IMR-90 (cell line): ENCODE results near the gene GPR157. TPM values are rescaled to one million over a fixed set of nuclear protein-coding genes. Genes with fewer than 3 reads are reported as not detected.
"Not testable (repeated sequence)": the region's sequence is repeated elsewhere in the genome, so short reads cannot be mapped to it uniquely, and the experiment has no call there.

ENCODE experiments used
- ATAC-seq: fragments of 200-7000 bp; cut with Tn5 transposase; 2 replicates; pipeline ENCODE4 v1.9.1; 2020; ENCODE audit warnings: low read depth, mild to moderate bottlenecking, moderate library complexity
- BruUV-seq: library from RNA; stranded (reverse); fragments of 400-500 nt; replicated peaks from 2 replicates; lab custom pipeline; 2021; lab: Mats Ljungman, UMichigan
- CTCF ChIA-PET: fragments of 300-600 bp; formaldehyde crosslinking; extraction: SDS; loops from one replicate; lab custom pipeline; 2021; ENCODE audit warnings: antibody characterized with exemption; lab: Yijun Ruan, JAX
- POLR2A ChIA-PET: fragments of 300-600 bp; sonication (Branson Sonifier 250); formaldehyde crosslinking; loops from one replicate; lab custom pipeline; 2022; ENCODE audit warnings: antibody characterized with exemption; ENCODE audit not compliant: unreplicated experiment; lab: Charles Lee
- DNase-seq: peaks from one replicate; pipeline ENCODE4 v3.0.0; 2013
- H2AFZ ChIP-seq: replicated peaks from 2 replicates; pipeline ENCODE3; 2013; ENCODE audit warnings: low read length, mild to moderate bottlenecking; ENCODE audit not compliant: poor library complexity
- H2AK5ac ChIP-seq: 2 replicates; pipeline ENCODE4 v1.6.1; 2013; ENCODE audit warnings: low read depth, low read length, inconsistent platforms
- H2AK9ac ChIP-seq: replicated peaks from 2 replicates; pipeline ENCODE3; 2013; ENCODE audit warnings: mild to moderate bottlenecking, low read depth, low read length, moderate library complexity; ENCODE audit not compliant: poor library complexity
- H2BK120ac ChIP-seq: 2 replicates; pipeline ENCODE4 v1.6.1; 2013; ENCODE audit warnings: low read depth, low read length, inconsistent platforms
- H2BK15ac ChIP-seq: 3 replicates; pipeline ENCODE4 v1.6.1; 2013; ENCODE audit warnings: low read depth, low read length, inconsistent platforms
- H2BK20ac ChIP-seq: 2 replicates; pipeline ENCODE4 v1.6.1; 2013; ENCODE audit warnings: low read depth, mild to moderate bottlenecking, inconsistent platforms, low read length, moderate library complexity
- H2BK5ac ChIP-seq: 2 replicates; pipeline ENCODE4 v1.6.1; 2013; ENCODE audit warnings: mild to moderate bottlenecking, low read depth, low read length, inconsistent platforms; ENCODE audit not compliant: poor library complexity, severe bottlenecking
- H3K14ac ChIP-seq: replicated peaks from 2 replicates; pipeline ENCODE4 v1.6.1; 2013; ENCODE audit warnings: low read depth, low read length, inconsistent platforms
- H3K18ac ChIP-seq: 2 replicates; pipeline ENCODE4 v1.6.1; 2013; ENCODE audit warnings: low read depth, low read length, control low read depth
- H3K23ac ChIP-seq: 2 replicates; pipeline ENCODE4 v1.6.1; 2013; ENCODE audit warnings: low read depth, low read length, inconsistent platforms
- H3K27ac ChIP-seq: 2 replicates; pipeline ENCODE4 v1.5.1; 2013; ENCODE audit warnings: mild to moderate bottlenecking, control low read depth, low read length; ENCODE audit not compliant: insufficient read depth
- H3K27me3 ChIP-seq: 2 replicates; pipeline ENCODE4 v1.6.1; 2013; ENCODE audit warnings: low read length; ENCODE audit not compliant: control insufficient read depth, insufficient read depth
- H3K36me3 ChIP-seq: 2 replicates; pipeline ENCODE4 v1.6.1; 2013; ENCODE audit warnings: low read length, mixed read lengths; ENCODE audit not compliant: control insufficient read depth, insufficient read depth
- H3K4ac ChIP-seq: 2 replicates; pipeline ENCODE4 v1.6.1; 2013; ENCODE audit warnings: low read depth, low read length, inconsistent platforms
- H3K4me1 ChIP-seq: 2 replicates; pipeline ENCODE4 v1.6.1; 2013; ENCODE audit warnings: low read length, mixed read lengths; ENCODE audit not compliant: control insufficient read depth, insufficient read depth
- H3K4me2 ChIP-seq: 2 replicates; pipeline ENCODE4 v1.6.1; 2013; ENCODE audit warnings: low read depth, mild to moderate bottlenecking, control low read depth, low read length, moderate library complexity
- H3K4me3 ChIP-seq: 2 replicates; pipeline ENCODE4 v1.5.1; 2013; ENCODE audit warnings: low read depth, mild to moderate bottlenecking, control low read depth, low read length, moderate library complexity; ENCODE audit not compliant: insufficient read depth
- H3K56ac ChIP-seq: 2 replicates; pipeline ENCODE4 v1.6.1; 2013; ENCODE audit warnings: low read length, inconsistent platforms; ENCODE audit not compliant: insufficient read depth; ENCODE audit errors: extremely low read depth
- H3K79me1 ChIP-seq, 2 experiments: 2 replicates each; pipeline ENCODE4 v1.6.1; 2013; ENCODE audit warnings: low read length in 2 of 2, inconsistent platforms in 1 of 2, low read depth in 1 of 2
- H3K9ac ChIP-seq: 2 replicates; pipeline ENCODE4 v1.6.1; 2013; ENCODE audit warnings: low read depth, low read length, control low read depth
- H3K9me1 ChIP-seq: 2 replicates; pipeline ENCODE4 v1.6.1; 2013; ENCODE audit warnings: low read length, inconsistent platforms; ENCODE audit not compliant: insufficient read depth
- H3K9me3 ChIP-seq: 2 replicates; pipeline ENCODE4 v1.6.1; 2013; ENCODE audit warnings: low read length; ENCODE audit not compliant: control insufficient read depth, insufficient read depth
- H4K20me1 ChIP-seq: 2 replicates; pipeline ENCODE4 v1.6.1; 2013; ENCODE audit warnings: low read length, inconsistent platforms; ENCODE audit not compliant: insufficient read depth
- H4K5ac ChIP-seq: 2 replicates; pipeline ENCODE4 v1.6.1; 2013; ENCODE audit warnings: mild to moderate bottlenecking, low read depth, low read length, control low read depth
- H4K8ac ChIP-seq, 2 experiments: 2 replicates each; pipeline ENCODE4 v1.6.1; 2013; ENCODE audit warnings: low read depth in 2 of 2, low read length in 2 of 2, control low read depth in 1 of 2, inconsistent platforms in 1 of 2
- H4K91ac ChIP-seq: 2 replicates; pipeline ENCODE4 v1.6.1; 2013; ENCODE audit warnings: low read depth, low read length, inconsistent platforms; ENCODE audit not compliant: insufficient read depth
- BHLHE40 ChIP-seq: fragments of 150-350 bp; IDR thresholded peaks from 2 replicates; pipeline ENCODE4 v1.6.1; 2016; ENCODE audit warnings: mild to moderate bottlenecking, low read depth, low read length
- MAFK ChIP-seq: IDR thresholded peaks from 2 replicates; pipeline ENCODE4 v1.6.1; 2012; ENCODE audit warnings: low read depth, low read length, improper control_type of control experiment
- SMC3 ChIP-seq: fragments of 150-350 bp; IDR thresholded peaks from 2 replicates; pipeline ENCODE4 v1.6.1; 2016; ENCODE audit warnings: low read depth, mild to moderate bottlenecking, antibody characterized with exemption, low read length, moderate library complexity
- WGBS, 2 experiments: methylation state at CpG; one replicate each; pipeline versions ENCODE4 v1.1.5 to v1.1.7; 2013; ENCODE audit warnings: missing lambda C conversion rate in 2 of 2; ENCODE audit not compliant: insufficient read length in 1 of 2; ENCODE audit errors: extremely low coverage in 2 of 2; 5-methylcytosine and 5-hydroxymethylcytosine counted together
- dilution Hi-C: fragments of 300-500 bp; cut with HindIII; formaldehyde crosslinking; loops from one replicate; pipeline ENCODE4 v1.14.3; 2018; ENCODE audit warnings: low sequenced_read_pairs; ENCODE audit not compliant: unreplicated experiment
- in situ Hi-C: fragments of 300-500 bp; cut with MboI; formaldehyde crosslinking; loops from 3 replicates; pipeline ENCODE4 v1.14.3; 2019; ENCODE audit warnings: low sequenced_read_pairs, inconsistent platforms, mixed read lengths
- intact Hi-C: fragments of 100-400 bp; cut with micrococcal nuclease; formaldehyde crosslinking; loops from 2 replicates; pipeline ENCODE4 v1.10.0; 2022
- polyA plus RNA-seq, 3 experiments: library from polyadenylated mRNA; depleted of rRNA; stranded (reverse); fragments of >200 nt; gene quantifications; 2 replicates each; pipeline ENCODE4 v1.2.3, GENCODE V29; 2012; ENCODE audit warnings: low replicate concordance in 1 of 3
- total RNA-seq: library from RNA; depleted of rRNA; stranded (reverse); fragments of >200 nt; gene quantifications from 2 replicates; pipeline ENCODE4 v1.2.3, GENCODE V29; 2012

GPR157 gene
- total and polyA plus RNA-seq, 2 of the 4 experiments (the other 2 are of a cell fraction), result 1.8 to 2.7 TPM

DNA sequence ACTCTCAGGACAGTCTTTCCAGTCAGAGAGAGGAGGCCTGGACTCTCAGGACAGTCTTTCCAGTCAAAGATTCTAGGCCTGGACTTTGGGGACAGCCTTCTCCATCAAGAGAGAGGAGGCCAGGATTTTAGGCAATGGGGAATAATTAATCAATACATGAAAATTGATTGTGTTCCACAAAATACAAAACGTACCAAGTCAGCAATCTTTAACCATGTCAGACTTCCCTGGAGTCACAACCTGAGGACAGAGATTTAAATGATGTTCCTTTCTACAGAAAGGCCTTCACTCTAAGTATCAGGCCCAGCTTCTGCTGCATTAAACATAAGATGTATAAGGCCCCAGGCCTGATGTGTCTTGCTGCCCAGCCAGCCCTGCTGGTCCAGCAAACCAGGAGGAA lies 27.0 kb upstream of the GPR157 start:
- dilution Hi-C loops, result no loop called here
- H3K27ac ChIP-seq, result no peak overlapping the region
- POLR2A ChIA-PET, result no interaction called here

DNA sequence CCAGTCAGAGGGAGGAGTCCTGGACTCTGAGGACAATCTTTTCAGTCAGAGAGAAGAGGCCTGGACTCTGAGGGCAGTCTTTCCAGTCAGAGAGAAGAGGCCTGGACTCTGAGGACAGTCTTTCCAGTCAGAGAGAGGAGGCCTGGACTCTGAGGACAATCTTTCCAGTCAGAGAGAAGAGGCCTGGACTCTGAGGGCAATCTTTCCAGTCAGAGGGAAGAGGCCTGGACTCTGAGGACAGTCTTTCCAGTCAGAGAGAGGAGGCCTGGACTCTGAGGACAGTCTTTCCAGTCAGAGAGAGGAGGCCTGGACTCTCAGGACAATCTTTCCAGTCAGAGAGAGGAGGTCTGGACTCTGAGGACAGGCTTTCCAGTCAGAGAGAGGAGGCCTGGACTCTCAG lies 26.5 kb upstream of the GPR157 start:
- ATAC-seq, H3K9me3 ChIP-seq, dilution Hi-C loops, POLR2A ChIA-PET, H2AFZ ChIP-seq, in situ Hi-C loops, H3K9ac ChIP-seq, H3K18ac ChIP-seq, H3K4me3 ChIP-seq, H4K91ac ChIP-seq, H3K14ac ChIP-seq, H4K5ac ChIP-seq, H3K56ac ChIP-seq, H3K4me1 ChIP-seq, BruUV-seq, H2BK5ac ChIP-seq, H4K8ac ChIP-seq, H2BK20ac ChIP-seq, H2AK5ac ChIP-seq, intact Hi-C loops, DNase-seq, H2BK120ac ChIP-seq, H3K27ac ChIP-seq, H3K4ac ChIP-seq, H2AK9ac ChIP-seq, H3K27me3 ChIP-seq, H3K4me2 ChIP-seq, H2BK15ac ChIP-seq, H3K23ac ChIP-seq: not testable (repeated sequence)
- H3K36me3 ChIP-seq, result peaks cover 31% of the 10 kb centered on the region
- H3K9me1 ChIP-seq, result peaks cover 18% of the 10 kb centered on the region
- peaks cover 18 to 91% of the 10 kb centered on the region in 2 experiments; a peak in 3 of 4 replicates for H3K79me1 ChIP-seq
- H4K20me1 ChIP-seq, result peaks cover 85% of the 10 kb centered on the region
- CTCF ChIA-PET, result interaction anchor here (1.1 kb wide), 1 partner anchor 50 kb away, joined by 3 read pairs; no protein-coding TSS in a partner anchor

More for the DNA sequence above, 27.0 kb upstream of the GPR157 start:
- CTCF ChIA-PET, result interaction anchor here (1.1 kb wide), 1 partner anchor 51 kb away, joined by 3 read pairs; no protein-coding TSS in a partner anchor
- no peak overlapping the region for H2BK20ac ChIP-seq
- H3K23ac ChIP-seq, result no peak overlapping the region
- H2BK120ac ChIP-seq, result no peak overlapping the region
- H3K4ac ChIP-seq, result no peak overlapping the region
- no peak overlapping the region for H3K56ac ChIP-seq
- in situ Hi-C loops, result no loop called here
- TF ChIP-seq SMC3 (no peak), BHLHE40 (no peak), MAFK (peak; percentile 46)
- H3K4me3 ChIP-seq, result no peak overlapping the region
- peaks cover 85% of the 10 kb centered on the region for H4K20me1 ChIP-seq
- peaks cover 20 to 91% of the 10 kb centered on the region in 2 experiments for H3K79me1 ChIP-seq
- no CpG with 5 or more reads among the region's 1 CpG for WGBS, 2 experiments
- H3K4me1 ChIP-seq, result peaks cover 6% of the 10 kb centered on the region; the same call in 1 of the 2 replicates
- no peak for ATAC-seq
- no peak overlapping the region for H4K8ac ChIP-seq
- H3K27me3 ChIP-seq, result no peaks in the 10 kb centered on the region
- H2BK15ac ChIP-seq, result no peak overlapping the region
- no peak overlapping the region for H2BK5ac ChIP-seq
- H2AK5ac ChIP-seq, result no peak overlapping the region
- H2AFZ ChIP-seq, result no peak overlapping the region
- no peak overlapping the region for H3K9ac ChIP-seq
- intact Hi-C loops, result no loop called here
- no peak overlapping the region for H3K18ac ChIP-seq
- BruUV-seq, result no TSS peak
- H4K91ac ChIP-seq, result no peak overlapping the region
- no peak overlapping the region for H2AK9ac ChIP-seq
- no peak overlapping the region for H3K14ac ChIP-seq
- H4K5ac ChIP-seq, result no peak overlapping the region
- no peak overlapping the region for H3K4me2 ChIP-seq
- DNase-seq, result no peak
- peaks cover 15% of the 10 kb centered on the region for H3K9me1 ChIP-seq
- no peaks in the 10 kb centered on the region for H3K9me3 ChIP-seq
- H3K36me3 ChIP-seq, result peaks cover 26% of the 10 kb centered on the region
